Measurements from ENCODE around the gene TBC1D14. TPM values are rescaled to one million over a fixed set of nuclear protein-coding genes. Genes with fewer than 3 reads are reported as not detected.
"Not testable (repeated sequence)": the region's sequence is repeated elsewhere in the genome, so short reads cannot be mapped to it uniquely, and the experiment has no call there.

TBC1D14 gene
- total RNA-seq, 1 donor from 2014 or later = 103 TPM

GRCh38 chr4:6888506-6889071, 21.0 kb upstream of the TBC1D14 start:
- H3K27me3 ChIP-seq (ENCODE audit: control insufficient read depth, insufficient read depth, low read length) = no peaks in the 10 kb centered on the region
- no peak overlapping the region for H3K4me3 ChIP-seq (ENCODE audit: low read depth, low read length)
- FAIRE-seq (no peak), DNase-seq (ENCODE audit: low read depth) (no peak)
- H3K36me3 ChIP-seq (ENCODE audit: control insufficient read depth, insufficient read depth, low read length) = no peaks in the 10 kb centered on the region
- TF ChIP-seq, protein P1, sequence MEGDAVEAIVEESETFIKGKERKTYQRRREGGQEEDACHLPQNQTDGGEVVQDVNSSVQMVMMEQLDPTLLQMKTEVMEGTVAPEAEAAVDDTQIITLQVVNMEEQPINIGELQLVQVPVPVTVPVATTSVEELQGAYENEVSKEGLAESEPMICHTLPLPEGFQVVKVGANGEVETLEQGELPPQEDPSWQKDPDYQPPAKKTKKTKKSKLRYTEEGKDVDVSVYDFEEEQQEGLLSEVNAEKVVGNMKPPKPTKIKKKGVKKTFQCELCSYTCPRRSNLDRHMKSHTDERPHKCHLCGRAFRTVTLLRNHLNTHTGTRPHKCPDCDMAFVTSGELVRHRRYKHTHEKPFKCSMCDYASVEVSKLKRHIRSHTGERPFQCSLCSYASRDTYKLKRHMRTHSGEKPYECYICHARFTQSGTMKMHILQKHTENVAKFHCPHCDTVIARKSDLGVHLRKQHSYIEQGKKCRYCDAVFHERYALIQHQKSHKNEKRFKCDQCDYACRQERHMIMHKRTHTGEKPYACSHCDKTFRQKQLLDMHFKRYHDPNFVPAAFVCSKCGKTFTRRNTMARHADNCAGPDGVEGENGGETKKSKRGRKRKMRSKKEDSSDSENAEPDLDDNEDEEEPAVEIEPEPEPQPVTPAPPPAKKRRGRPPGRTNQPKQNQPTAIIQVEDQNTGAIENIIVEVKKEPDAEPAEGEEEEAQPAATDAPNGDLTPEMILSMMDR (IDR thresholded peaks at IDR 0.05; ENCODE audit: insufficient read depth, low read length, severe bottlenecking) = no peak

- FAIRE-seq (no peak), DNase-seq (ENCODE audit: low read depth) (no peak)
- Histone ChIP-seq H3K36me3 (ENCODE audit: control insufficient read depth, insufficient read depth, low read length) (no peaks in the 10 kb centered on the region), H3K4me3 (ENCODE audit: low read depth, low read length) (no peak overlapping the region), H3K27me3 (ENCODE audit: control insufficient read depth, insufficient read depth, low read length) (no peaks in the 10 kb centered on the region)
- TF ChIP-seq, protein P1 (IDR thresholded peaks at IDR 0.05; ENCODE audit: insufficient read depth, low read length, severe bottlenecking) = no peak
These were observed 20.4 kb upstream of the TBC1D14 start for GRCh38 chr4:6889101-6889735.

GRCh38 chr4:6889736-6890324, 19.8 kb upstream of the TBC1D14 start:
- no peak for DNase-seq (ENCODE audit: low read depth)
- Histone ChIP-seq H3K4me3 (ENCODE audit: low read depth, low read length) (no peak overlapping the region), H3K36me3 (ENCODE audit: control insufficient read depth, insufficient read depth, low read length) (no peaks in the 10 kb centered on the region), H3K27me3 (ENCODE audit: control insufficient read depth, insufficient read depth, low read length) (no peaks in the 10 kb centered on the region)
- no peak for FAIRE-seq
- TF ChIP-seq, protein P1 (IDR thresholded peaks at IDR 0.05; ENCODE audit: insufficient read depth, low read length, severe bottlenecking) = no peak

GRCh38 chr4:6890358-6890757, 19.3 kb upstream of the TBC1D14 start:
- TF ChIP-seq, protein P1 (IDR thresholded peaks at IDR 0.05; ENCODE audit: insufficient read depth, low read length, severe bottlenecking) = no peak
- no peak for FAIRE-seq
- Histone ChIP-seq H3K4me3 (ENCODE audit: low read depth, low read length) (no peak overlapping the region), H3K27me3 (ENCODE audit: control insufficient read depth, insufficient read depth, low read length) (no peaks in the 10 kb centered on the region), H3K36me3 (ENCODE audit: control insufficient read depth, insufficient read depth, low read length) (no peaks in the 10 kb centered on the region)
- DNase-seq (ENCODE audit: low read depth) = no peak

DNA sequence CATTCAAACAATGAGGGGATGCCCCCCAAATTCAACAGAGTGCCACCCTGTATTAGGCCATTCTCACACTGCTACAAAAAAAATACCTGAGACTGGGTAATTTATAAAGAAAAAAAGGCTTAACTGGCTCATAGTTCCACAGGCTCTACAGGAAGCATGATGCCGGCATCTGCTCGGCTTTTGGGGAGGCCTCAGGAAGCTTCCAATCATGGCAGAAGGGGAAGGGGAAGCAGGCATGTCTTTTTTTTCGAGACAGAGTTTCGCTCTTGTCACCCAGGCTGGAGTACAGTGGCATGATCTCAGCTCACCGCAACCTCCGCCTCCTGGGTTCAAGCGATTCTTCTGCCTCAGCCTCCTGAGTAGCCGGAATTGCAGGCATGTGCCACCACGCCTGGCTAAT, 18.7 kb upstream of the TBC1D14 start:
- not testable (repeated sequence) for H3K27me3 ChIP-seq (ENCODE audit: control insufficient read depth, insufficient read depth, low read length); FAIRE-seq; H3K36me3 ChIP-seq (ENCODE audit: control insufficient read depth, insufficient read depth, low read length); H3K4me3 ChIP-seq (ENCODE audit: low read depth, low read length); DNase-seq (ENCODE audit: low read depth)

DNA sequence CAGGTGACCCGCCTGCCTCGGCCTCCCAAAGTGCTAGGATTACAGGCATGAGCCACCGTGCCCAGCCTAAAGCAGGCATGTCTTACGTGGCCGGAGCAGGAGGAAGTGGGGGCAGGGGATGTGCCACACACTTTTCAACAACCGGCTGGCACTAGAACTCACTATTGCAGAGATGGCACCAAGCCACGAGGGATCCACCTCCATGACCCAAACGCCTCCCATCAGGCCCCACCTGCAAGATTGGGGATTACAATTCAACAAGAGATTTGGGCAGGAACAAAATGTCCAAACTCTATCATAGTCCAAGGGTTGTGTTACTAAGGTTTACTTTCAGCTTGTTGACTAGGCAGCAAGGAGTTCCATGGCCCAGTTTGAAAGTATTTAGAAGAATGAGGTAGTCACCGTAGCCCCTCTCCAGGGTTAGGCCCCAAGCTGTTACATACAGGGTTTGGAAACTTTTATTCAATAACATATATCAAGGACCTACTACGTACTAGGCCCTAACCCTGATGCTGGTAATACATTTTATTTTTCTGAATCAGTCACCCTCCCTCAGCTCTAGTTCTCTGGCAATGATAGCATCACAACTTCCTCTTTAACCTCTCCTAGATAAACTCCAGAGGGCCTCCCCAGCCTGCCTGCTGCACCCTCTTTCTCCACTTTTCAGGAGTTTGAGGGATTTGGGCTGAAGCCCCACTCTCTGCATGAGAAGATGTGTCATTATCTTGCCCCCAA, 18.0 kb upstream of the TBC1D14 start:
- no peak overlapping the region for H3K4me3 ChIP-seq (ENCODE audit: low read depth, low read length)
- no peaks in the 10 kb centered on the region for H3K36me3 ChIP-seq (ENCODE audit: control insufficient read depth, insufficient read depth, low read length)
- FAIRE-seq (no peak), DNase-seq (ENCODE audit: low read depth) (no peak)
- no peaks in the 10 kb centered on the region for H3K27me3 ChIP-seq (ENCODE audit: control insufficient read depth, insufficient read depth, low read length)
- TF ChIP-seq, protein P1 (IDR thresholded peaks at IDR 0.05; ENCODE audit: insufficient read depth, low read length, severe bottlenecking) = no peak
